Ishikawa (cell line): ENCODE data around the gene MYO7B.

Experiments
- CEBPB ChIP-seq: IDR thresholded peaks from 2 replicates; pipeline ENCODE4 v1.6.1; 2012
- CREB1 ChIP-seq: IDR thresholded peaks from 2 replicates; pipeline ENCODE4 v1.6.1; 2012; ENCODE audit warnings: low read depth
- EGR1 ChIP-seq: IDR thresholded peaks from 2 replicates; pipeline ENCODE4 v1.6.1; 2012
- EP300 ChIP-seq: IDR thresholded peaks from 2 replicates; pipeline ENCODE4 v1.6.1; 2012; ENCODE audit warnings: borderline replicate concordance
- FOXM1 ChIP-seq: IDR thresholded peaks from 2 replicates; pipeline ENCODE4 v1.6.1; 2012; ENCODE audit warnings: low read depth, borderline replicate concordance
- NFIC ChIP-seq: IDR thresholded peaks from 2 replicates; pipeline ENCODE4 v1.6.1; 2012
- RAD21 ChIP-seq: IDR thresholded peaks from 2 replicates; pipeline ENCODE4 v1.6.1; 2012; ENCODE audit warnings: low read depth
- TAF1 ChIP-seq: IDR thresholded peaks from 2 replicates; pipeline ENCODE4 v1.6.1; 2012; ENCODE audit warnings: low read depth, mild to moderate bottlenecking
- TCF12 ChIP-seq: IDR thresholded peaks from 2 replicates; pipeline ENCODE4 v1.6.1; 2012; ENCODE audit warnings: low read depth
- TEAD4 ChIP-seq: IDR thresholded peaks from 2 replicates; pipeline ENCODE4 v1.6.1; 2012
- YY1 ChIP-seq: IDR thresholded peaks from 2 replicates; pipeline ENCODE4 v1.6.1; 2012; ENCODE audit warnings: low read depth
- ZBTB7A ChIP-seq: IDR thresholded peaks from 2 replicates; pipeline ENCODE4 v1.6.1; 2012; ENCODE audit warnings: low read depth
- TF ChIP-seq, protein P1 (sequence below): IDR thresholded peaks from 2 replicates; pipeline ENCODE4 v1.6.1; 2012
- TF ChIP-seq, protein P2 (sequence below): IDR thresholded peaks from 2 replicates; pipeline ENCODE4 v1.6.1; 2012
- TF ChIP-seq, protein P3 (sequence below): IDR thresholded peaks from 2 replicates; pipeline ENCODE4 v1.6.1; 2012; ENCODE audit warnings: low read depth, mild to moderate bottlenecking

The MYO7B gene

DNA sequence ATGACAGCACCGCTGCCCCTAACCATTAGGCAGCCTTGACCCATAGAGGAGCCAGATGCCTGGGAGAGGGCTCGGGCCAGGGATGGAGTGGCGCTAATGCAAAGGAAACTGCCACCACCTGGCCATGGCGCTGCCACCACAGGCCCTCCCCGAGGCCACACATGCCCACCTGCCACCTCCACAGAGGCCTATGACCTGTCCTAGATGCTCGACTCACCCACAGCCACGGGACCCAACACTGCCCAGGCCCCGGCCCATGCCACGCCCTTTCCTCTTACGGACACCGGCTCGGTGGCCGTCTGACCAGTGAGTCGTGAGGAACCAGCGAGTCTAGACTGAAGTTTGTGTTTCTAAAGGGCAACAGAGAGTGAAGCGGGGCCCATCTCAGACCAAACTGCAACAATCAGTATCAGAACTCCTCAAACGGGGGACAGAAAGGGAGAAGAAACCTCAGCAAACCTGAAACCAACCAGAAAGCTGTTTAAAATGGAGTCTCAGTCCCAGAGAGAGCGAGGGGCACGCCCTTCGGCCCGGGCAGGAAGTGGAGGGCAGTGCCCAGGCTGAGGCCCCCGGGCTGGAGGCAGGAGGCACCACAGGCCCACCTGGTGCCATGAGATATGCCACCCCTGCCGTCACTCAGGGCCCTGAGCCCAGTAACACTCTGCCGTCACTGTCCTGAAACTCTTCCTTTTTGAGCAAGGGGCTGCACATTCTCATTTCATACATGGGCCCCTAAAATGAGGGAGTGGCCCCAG is 111.2 kb downstream of the MYO7B start:
- no peak for TF ChIP-seq EGR1
- TF ChIP-seq TCF12, result no peak
- no peak for TF ChIP-seq TEAD4
- TF ChIP-seq FOXM1, result no peak
- no peak for TF ChIP-seq YY1
- no peak for TF ChIP-seq ZBTB7A
- no peak for TF ChIP-seq NFIC
- TF ChIP-seq TAF1, result no peak
- TF ChIP-seq CEBPB, result no peak
- TF ChIP-seq, protein P1, sequence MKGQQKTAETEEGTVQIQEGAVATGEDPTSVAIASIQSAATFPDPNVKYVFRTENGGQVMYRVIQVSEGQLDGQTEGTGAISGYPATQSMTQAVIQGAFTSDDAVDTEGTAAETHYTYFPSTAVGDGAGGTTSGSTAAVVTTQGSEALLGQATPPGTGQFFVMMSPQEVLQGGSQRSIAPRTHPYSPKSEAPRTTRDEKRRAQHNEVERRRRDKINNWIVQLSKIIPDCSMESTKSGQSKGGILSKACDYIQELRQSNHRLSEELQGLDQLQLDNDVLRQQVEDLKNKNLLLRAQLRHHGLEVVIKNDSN, result no peak
- TF ChIP-seq, protein P2, sequence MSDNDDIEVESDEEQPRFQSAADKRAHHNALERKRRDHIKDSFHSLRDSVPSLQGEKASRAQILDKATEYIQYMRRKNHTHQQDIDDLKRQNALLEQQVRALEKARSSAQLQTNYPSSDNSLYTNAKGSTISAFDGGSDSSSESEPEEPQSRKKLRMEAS, result no peak

DNA sequence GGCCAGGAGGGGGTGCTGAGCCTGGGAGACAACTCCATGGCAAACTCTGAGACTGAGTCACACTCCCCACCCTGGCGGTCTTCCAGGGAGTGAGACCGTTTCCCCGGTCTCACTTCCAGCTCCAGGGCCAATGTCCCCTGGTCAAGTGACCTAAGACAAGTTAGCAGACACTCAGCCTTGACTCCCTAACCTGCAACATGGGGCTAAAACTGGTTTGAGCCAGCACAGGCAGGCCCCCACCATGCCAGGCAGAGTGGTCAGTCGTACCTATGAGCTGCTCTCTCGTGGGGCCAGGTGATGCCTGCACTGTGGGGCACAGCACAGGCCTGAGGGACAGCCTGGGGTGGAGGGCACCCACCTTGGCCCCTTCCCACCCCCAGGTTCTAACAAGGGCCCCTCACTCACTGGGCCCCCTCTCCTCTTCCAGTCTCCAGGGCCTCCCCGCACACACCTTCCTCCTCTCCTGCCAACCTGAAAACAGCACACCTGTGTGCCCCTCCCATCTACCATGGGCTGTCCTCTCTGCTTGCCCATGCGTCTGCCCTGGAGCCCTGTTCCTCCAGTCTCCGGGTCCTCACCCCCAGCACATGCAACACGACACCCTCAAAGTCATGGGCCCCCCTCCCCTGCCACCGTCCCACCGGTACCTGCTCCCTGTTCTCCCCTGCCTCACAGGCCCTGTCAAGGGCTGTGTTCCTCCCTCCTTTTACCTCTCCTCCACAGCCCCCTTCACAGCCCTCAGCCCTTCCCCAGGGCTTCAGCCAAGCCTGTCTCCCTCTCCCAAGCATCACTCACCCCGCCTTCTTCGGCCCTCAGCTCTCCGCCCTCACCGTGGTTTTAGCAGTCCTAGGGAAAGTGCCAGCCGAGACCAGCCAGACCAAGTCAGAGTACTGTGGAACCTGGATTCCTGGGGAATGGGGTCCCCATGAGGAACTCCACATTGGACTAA is 112.0 kb downstream of the MYO7B start:
- TF ChIP-seq FOXM1, result no peak
- TF ChIP-seq, protein P2, result no peak
- TF ChIP-seq CEBPB, result no peak
- no peak for TF ChIP-seq EGR1
- TF ChIP-seq, protein P3, sequence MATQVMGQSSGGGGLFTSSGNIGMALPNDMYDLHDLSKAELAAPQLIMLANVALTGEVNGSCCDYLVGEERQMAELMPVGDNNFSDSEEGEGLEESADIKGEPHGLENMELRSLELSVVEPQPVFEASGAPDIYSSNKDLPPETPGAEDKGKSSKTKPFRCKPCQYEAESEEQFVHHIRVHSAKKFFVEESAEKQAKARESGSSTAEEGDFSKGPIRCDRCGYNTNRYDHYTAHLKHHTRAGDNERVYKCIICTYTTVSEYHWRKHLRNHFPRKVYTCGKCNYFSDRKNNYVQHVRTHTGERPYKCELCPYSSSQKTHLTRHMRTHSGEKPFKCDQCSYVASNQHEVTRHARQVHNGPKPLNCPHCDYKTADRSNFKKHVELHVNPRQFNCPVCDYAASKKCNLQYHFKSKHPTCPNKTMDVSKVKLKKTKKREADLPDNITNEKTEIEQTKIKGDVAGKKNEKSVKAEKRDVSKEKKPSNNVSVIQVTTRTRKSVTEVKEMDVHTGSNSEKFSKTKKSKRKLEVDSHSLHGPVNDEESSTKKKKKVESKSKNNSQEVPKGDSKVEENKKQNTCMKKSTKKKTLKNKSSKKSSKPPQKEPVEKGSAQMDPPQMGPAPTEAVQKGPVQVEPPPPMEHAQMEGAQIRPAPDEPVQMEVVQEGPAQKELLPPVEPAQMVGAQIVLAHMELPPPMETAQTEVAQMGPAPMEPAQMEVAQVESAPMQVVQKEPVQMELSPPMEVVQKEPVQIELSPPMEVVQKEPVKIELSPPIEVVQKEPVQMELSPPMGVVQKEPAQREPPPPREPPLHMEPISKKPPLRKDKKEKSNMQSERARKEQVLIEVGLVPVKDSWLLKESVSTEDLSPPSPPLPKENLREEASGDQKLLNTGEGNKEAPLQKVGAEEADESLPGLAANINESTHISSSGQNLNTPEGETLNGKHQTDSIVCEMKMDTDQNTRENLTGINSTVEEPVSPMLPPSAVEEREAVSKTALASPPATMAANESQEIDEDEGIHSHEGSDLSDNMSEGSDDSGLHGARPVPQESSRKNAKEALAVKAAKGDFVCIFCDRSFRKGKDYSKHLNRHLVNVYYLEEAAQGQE, result no peak
- no peak for TF ChIP-seq TAF1

DNA sequence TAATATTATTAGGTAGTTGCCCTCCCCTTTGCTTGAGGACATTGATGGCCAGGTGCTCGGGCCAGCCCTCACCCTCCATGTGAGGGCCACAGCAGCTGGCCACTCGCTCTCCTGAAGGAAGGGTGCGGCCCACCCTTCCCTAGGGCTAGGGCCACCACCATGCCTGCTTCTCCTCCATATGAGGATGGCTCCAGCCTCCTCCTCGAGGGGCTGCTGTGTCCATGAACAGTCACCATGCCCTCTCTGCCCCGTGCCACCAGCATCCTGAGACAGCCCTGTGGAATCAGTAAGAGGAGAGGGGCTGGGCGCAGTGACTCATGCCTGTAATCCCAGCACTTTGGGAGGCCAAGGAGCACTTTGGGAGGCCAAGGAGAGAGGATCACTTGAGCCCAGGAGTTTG is 112.8 kb downstream of the MYO7B start:
- TF ChIP-seq YY1, result no peak
- TF ChIP-seq TEAD4, result no peak
- TF ChIP-seq TAF1, result no peak
- no peak for TF ChIP-seq NFIC
- TF ChIP-seq EP300, result no peak
- TF ChIP-seq TCF12, result no peak
- TF ChIP-seq, protein P2, result no peak
- no peak for TF ChIP-seq RAD21

DNA sequence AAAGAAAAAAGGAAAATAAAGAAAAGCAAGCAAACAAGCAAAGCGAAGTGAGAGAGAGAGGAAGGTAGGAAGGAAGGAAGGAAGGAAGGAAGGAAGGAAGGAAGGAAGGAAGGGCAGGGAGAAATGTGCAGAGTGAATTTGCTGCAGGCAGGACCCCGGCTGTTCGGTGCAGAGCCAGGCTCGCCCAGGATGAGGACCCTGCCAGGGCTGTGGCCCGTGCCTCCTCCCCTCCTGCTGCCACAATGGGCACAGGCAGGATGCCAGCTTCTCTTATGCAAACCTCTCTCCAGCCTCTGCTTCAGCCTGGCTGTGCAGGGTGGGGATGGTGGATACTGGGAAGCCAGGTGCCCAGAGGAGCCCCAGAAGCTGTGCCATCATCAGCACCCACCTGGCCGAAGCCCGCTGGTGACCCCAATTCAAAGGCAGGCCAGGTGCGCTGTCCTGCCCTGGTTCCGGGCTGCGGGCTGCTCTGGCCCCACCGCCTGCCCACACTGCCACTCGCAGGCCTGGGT is 113.7 kb downstream of the MYO7B start:
- no peak for TF ChIP-seq FOXM1
- no peak for TF ChIP-seq EP300
- TF ChIP-seq NFIC, result no peak
- no peak for TF ChIP-seq RAD21

DNA sequence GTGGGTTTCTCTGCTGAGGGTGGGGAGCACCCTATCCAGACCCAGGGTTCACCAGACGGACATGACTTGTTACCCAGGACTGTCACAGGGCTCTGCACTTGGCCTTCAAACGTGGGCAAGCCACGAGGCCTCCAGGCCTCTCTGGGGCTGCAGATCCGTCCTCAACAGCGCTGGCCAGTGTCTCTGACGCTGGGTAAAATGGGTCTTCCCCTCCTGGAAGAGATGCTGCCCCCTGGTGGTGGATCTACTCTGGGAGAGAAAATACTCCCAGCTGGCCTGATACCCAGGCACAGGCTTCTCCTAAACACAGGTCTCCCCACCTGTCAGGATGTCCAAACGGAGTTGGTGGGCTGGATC is 114.2 kb downstream of the MYO7B start:
- TF ChIP-seq EGR1 (no peak), CREB1 (no peak), TAF1 (no peak), TCF12 (no peak), NFIC (no peak), YY1 (no peak), RAD21 (peak; percentile 70)
- TF ChIP-seq, protein P2, result peak; percentile 30; the same call in 1 of the 2 replicates

DNA sequence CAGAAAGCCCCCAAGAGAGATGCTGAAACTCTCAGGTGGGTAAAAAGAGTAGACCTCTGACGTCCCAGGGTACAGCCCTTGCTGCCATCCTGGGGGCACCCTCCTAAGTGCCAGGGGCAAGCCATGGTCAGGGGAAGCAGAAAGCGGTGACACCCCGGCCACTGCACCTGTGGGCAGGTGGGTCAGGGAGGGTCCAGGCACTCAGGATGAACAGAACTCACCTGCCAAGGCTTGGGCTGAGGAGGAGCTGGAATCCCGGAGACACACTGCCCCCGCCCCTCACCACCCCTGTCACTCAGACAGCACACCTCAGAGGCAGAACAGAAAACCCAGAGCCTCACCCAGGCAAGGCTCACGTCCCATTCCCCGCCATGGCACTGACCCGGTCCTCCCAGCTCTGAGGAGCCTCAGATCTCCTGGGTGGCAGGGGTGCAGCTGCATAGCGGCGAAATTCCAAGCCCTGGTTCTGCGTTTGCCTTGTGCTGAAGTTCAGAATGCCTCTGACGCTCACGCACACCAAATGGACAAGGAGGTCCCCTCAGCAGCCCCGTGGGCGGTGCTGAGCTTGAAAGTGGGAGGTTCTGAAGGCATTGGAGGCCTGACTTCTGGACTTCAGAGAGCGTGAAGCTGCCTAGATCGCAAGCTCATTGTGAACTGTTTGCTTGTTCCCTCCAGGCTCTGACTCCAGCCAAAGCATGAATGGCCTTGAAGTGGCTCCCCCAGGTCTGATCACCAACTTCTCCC is 114.7 kb downstream of the MYO7B start:
- TF ChIP-seq CREB1 (no peak), RAD21 (no peak), EP300 (no peak), NFIC (no peak)
- TF ChIP-seq, protein P1, result no peak
